ENCODE measurements around the gene SLC6A7. TPM values are rescaled to one million over a fixed set of nuclear protein-coding genes. Genes with fewer than 3 reads are reported as not detected.

SLC6A7 gene
- total RNA-seq, 1 experiment from 2014 or later = not detected

- Histone ChIP-seq H3K9me3 (replicated peaks) (no peaks in the 10 kb centered on the region), H3K36me3 (no peaks in the 10 kb centered on the region), H3K4me3 (no peak overlapping the region), H3K27me3 (replicated peaks) (no peaks in the 10 kb centered on the region), H3K4me1 (replicated peaks) (no peaks in the 10 kb centered on the region), H3K27ac (no peak overlapping the region)
- no peak for DNase-seq (ENCODE audit: low read depth in 1 of 2, low spot score in 2 of 2)
Observed at GRCh38 chr5:150197476-150197875, 7.6 kb downstream of the SLC6A7 start.

GRCh38 chr5:150202501-150202900 is 12.6 kb downstream of the SLC6A7 start:
- Histone ChIP-seq H3K4me3 (no peak overlapping the region), H3K4me1 (replicated peaks) (no peaks in the 10 kb centered on the region), H3K36me3 (no peaks in the 10 kb centered on the region), H3K9me3 (replicated peaks) (no peaks in the 10 kb centered on the region), H3K27ac (no peak overlapping the region), H3K27me3 (replicated peaks) (no peaks in the 10 kb centered on the region)
- no peak for DNase-seq (ENCODE audit: low read depth in 1 of 2, low spot score in 2 of 2)

DNA sequence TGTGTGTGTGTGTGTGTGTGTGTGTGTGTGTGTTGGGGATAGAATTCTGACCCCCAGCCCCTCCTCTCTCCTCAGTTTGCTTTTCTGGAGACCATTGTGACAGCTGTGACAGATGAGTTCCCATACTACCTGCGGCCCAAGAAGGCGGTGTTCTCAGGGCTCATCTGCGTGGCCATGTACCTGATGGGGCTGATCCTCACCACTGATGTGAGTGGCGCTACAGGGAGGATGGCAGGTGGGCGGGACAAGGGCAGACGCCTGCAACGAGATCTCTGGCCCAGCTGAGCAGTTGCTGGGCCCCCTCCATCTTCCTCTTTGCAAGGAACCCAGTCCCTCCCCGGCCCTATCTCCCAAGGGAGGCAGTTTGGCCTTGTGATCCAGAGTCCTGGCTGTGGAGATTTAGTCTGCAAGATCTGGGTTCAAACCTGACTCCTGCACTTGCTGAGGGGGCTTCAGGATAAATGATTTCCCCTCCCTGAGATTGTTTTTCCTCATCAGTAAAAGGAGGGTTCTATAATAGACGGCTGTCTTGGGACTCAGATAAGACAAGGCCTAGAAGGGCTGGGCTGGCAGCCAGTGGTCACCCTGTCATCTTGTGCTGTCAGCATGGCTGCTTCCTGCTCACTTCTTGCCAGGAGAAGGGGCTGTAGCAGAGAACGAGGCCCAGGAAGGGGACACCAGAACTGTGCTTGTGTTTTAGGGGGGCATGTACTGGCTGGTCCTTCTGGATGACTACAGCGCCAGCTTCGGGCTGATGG is 14.1 kb downstream of the SLC6A7 start:
- H3K36me3 ChIP-seq = no peaks in the 10 kb centered on the region
- peaks cover 9% of the 10 kb centered on the region for H3K4me1 ChIP-seq (replicated peaks)
- no peak overlapping the region for H3K4me3 ChIP-seq
- DNase-seq (ENCODE audit: low read depth in 1 of 2, low spot score in 2 of 2) = no peak
- no peaks in the 10 kb centered on the region for H3K27me3 ChIP-seq (replicated peaks)
- H3K27ac ChIP-seq = no peak overlapping the region
- no peaks in the 10 kb centered on the region for H3K9me3 ChIP-seq (replicated peaks)

DNA sequence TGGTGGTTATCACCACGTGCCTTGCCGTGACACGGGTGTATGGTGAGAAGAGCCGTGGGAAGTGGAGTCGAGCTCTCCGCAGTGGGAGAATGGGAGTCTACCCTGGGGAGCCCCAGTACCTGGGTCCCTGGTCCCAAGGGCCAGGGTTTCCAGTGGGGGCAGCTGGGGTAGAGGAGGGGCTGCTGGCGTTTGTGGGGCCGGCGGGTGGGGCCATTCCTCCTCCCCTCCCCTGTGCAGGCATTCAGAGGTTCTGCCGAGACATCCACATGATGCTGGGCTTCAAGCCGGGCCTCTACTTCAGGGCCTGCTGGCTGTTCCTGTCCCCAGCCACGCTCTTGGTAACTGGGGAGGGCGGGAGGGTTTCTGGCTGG is 14.7 kb downstream of the SLC6A7 start:
- H3K4me3 ChIP-seq = no peak overlapping the region
- DNase-seq (ENCODE audit: low read depth in 1 of 2, low spot score in 2 of 2) = no peak
- H3K27me3 ChIP-seq (replicated peaks) = no peaks in the 10 kb centered on the region
- H3K36me3 ChIP-seq = 0 out of 2 replicates have a peak, but pooled peaks cover 4% of the 10 kb centered on the region
- no peak overlapping the region for H3K27ac ChIP-seq
- peaks cover 14% of the 10 kb centered on the region for H3K4me1 ChIP-seq (replicated peaks)
- no peaks in the 10 kb centered on the region for H3K9me3 ChIP-seq (replicated peaks)

DNA sequence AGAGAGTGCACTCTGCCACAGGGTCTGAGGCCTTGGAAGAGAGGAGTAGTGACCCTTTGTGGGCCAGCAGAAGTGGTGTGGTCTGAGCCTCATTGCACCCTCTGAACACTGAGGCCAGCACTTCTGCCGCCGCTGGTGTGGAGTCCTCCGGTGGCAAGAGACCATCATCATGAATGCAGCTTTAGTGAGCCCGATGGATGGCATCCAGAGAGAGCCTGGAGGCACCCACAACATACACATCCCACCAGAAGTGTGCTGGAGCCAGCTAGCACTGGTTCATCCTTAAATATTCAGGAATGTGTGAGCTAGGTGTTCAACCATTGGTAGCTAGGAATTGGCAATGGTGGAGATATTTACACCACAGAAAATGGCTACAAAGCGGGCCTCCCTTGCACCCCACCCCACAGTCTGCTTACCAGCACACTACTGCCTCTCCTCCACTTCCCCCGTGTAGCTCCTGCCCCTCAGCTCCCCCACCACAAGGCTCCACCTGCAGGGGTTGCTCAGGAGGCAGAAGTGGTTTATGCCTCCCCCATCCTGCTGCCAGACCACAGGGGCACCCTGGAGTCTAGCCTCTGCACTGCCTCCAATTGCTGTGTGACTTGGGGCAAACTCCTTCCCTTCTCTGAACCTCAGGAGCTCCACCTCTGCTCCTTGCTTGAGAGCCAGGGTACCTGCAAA is 16.4 kb downstream of the SLC6A7 start:
- no peak overlapping the region for H3K27ac ChIP-seq
- H3K36me3 ChIP-seq = 0 out of 2 replicates have a peak, but pooled peaks cover 4% of the 10 kb centered on the region
- no peak overlapping the region for H3K4me3 ChIP-seq
- H3K9me3 ChIP-seq (replicated peaks) = no peaks in the 10 kb centered on the region
- DNase-seq (ENCODE audit: low read depth in 1 of 2, low spot score in 2 of 2) = no peak
- H3K4me1 ChIP-seq (replicated peaks) = peaks cover 24% of the 10 kb centered on the region
- H3K27me3 ChIP-seq (replicated peaks) = no peaks in the 10 kb centered on the region

- H3K27ac ChIP-seq = no peak overlapping the region
- DNase-seq (ENCODE audit: low read depth in 1 of 2, low spot score in 2 of 2) = no peak
- no peaks in the 10 kb centered on the region for H3K27me3 ChIP-seq (replicated peaks)
- peaks cover 24% of the 10 kb centered on the region for H3K4me1 ChIP-seq (replicated peaks)
- no peak overlapping the region for H3K4me3 ChIP-seq
- H3K36me3 ChIP-seq = 0 out of 2 replicates have a peak, but pooled peaks cover 4% of the 10 kb centered on the region
- H3K9me3 ChIP-seq (replicated peaks) = no peaks in the 10 kb centered on the region
Observed at GRCh38 chr5:150206779-150207115, 16.9 kb downstream of the SLC6A7 start.

- H3K4me3 ChIP-seq = no peak overlapping the region
- H3K27ac ChIP-seq = peak overlapping the region; percentile 39
- H3K4me1 ChIP-seq (replicated peaks) = peaks cover 24% of the 10 kb centered on the region
- peak in 1 of 2 experiments; percentile 46 for DNase-seq (ENCODE audit: low read depth in 1 of 2, low spot score in 2 of 2)
- no peaks in the 10 kb centered on the region for H3K27me3 ChIP-seq (replicated peaks)
- 0 out of 2 replicates have a peak, but pooled peaks cover 4% of the 10 kb centered on the region for H3K36me3 ChIP-seq
- no peaks in the 10 kb centered on the region for H3K9me3 ChIP-seq (replicated peaks)
Observed at GRCh38 chr5:150208187-150209098, 18.6 kb downstream of the SLC6A7 start.

DNA sequence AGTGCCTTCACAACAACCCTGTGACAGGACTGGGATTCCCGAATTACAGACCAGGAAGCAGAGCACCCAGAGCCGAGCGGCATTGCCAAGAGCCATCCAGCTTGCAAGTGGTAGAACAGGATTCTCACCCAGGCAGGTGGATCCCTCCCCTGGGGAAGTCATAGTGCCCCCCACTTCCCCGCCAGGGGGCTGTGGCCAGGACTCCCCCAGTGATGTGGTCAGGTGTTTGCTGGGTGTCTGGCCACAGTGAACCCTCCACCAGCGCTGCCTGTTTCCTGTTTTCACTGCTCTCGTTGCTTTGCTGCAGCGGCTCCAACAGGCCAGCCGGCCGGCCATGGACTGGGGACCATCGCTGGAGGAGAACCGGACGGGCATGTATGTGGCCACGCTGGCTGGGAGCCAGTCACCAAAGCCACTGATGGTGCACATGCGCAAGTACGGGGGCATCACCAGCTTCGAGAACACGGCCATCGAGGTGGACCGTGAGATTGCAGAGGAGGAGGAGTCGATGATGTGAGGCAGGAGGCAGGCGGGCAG is 19.3 kb downstream of the SLC6A7 start:
- 0 out of 2 replicates have a peak, but pooled peaks cover 4% of the 10 kb centered on the region for H3K36me3 ChIP-seq
- H3K4me3 ChIP-seq = no peak overlapping the region
- H3K27me3 ChIP-seq (replicated peaks) = no peaks in the 10 kb centered on the region
- DNase-seq (ENCODE audit: low read depth in 1 of 2, low spot score in 2 of 2) = no peak
- H3K9me3 ChIP-seq (replicated peaks) = no peaks in the 10 kb centered on the region
- H3K4me1 ChIP-seq (replicated peaks) = peaks cover 24% of the 10 kb centered on the region
- peak overlapping the region; percentile 39; the same call in 1 of the 2 replicates for H3K27ac ChIP-seq

DNA sequence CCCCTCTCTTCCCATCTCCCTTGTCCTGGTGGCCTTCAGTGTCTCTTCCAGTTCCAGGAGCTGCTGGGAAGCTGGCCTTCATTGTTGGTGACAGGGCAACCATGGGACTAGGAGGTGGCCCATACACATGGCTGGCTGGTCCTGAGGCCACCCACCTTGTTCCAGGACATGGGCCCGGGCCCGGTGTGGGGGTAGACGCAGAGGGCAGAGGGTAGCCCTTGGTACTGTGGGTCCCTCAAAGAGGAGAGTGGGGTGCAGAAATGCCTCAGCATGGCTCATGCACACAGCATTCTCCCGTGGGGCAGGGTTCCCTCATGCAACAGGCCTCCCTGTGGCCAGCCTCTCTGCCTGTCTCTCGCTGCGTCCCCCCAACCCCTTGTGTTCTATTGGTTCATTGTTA is 20.8 kb downstream of the SLC6A7 start:
- DNase-seq (ENCODE audit: low read depth in 1 of 2, low spot score in 2 of 2) = no peak
- H3K9me3 ChIP-seq (replicated peaks) = no peaks in the 10 kb centered on the region
- no peaks in the 10 kb centered on the region for H3K27me3 ChIP-seq (replicated peaks)
- H3K27ac ChIP-seq = no peak overlapping the region
- peaks cover 27% of the 10 kb centered on the region for H3K4me1 ChIP-seq (replicated peaks)
- H3K36me3 ChIP-seq = 0 out of 2 replicates have a peak, but pooled peaks cover 4% of the 10 kb centered on the region
- H3K4me3 ChIP-seq = no peak overlapping the region

DNA sequence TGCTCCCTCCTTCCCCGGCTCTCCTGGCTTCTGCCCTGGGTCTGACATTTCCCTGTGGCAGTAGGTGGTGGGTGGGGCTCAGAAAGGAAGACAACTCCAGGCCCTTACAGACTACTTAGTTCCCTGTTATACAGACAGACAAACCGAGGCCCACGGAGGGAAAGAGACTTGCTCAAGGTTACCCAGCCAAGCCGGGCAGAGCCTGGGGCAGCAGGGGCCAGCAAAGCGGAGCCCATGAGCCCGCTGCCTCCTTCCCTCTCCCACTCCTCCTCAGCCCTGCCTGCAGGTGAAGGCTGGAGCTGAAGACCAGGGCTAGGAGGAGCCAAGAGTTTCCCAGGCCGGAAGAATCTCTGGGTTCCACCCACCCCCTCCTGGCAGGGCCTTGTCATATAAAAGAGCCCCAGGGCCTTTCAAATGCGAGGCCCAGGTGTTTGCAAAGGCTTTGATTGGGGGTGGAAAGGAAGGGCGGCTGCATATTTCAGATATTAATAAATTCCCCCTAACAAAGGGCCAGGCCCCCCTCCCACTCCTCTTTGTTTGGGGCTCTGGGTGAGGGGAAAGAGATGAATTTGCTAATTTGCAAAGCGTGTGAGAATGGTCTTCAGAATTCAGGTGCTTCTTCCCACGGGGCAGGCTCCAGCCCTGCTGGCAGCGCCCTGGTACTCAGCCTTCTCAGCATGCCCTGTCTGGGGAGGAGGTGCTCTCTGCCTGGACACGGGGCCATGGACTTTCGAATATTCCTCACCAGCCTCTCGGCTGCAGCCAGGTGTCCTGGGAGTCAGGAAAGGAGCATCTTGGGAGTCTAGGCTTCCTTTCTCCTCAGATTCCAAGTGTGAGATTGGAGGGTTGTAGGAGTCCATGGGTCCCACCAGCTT is 21.5 kb downstream of the SLC6A7 start:
- Histone ChIP-seq H3K4me3 (no peak overlapping the region), H3K9me3 (replicated peaks) (no peaks in the 10 kb centered on the region), H3K4me1 (replicated peaks) (peaks cover 27% of the 10 kb centered on the region), H3K27me3 (replicated peaks) (no peaks in the 10 kb centered on the region), H3K27ac (no peak overlapping the region), H3K36me3 (0 out of 2 replicates have a peak, but pooled peaks cover 4% of the 10 kb centered on the region)
- no peak for DNase-seq (ENCODE audit: low read depth in 1 of 2, low spot score in 2 of 2)

DNA sequence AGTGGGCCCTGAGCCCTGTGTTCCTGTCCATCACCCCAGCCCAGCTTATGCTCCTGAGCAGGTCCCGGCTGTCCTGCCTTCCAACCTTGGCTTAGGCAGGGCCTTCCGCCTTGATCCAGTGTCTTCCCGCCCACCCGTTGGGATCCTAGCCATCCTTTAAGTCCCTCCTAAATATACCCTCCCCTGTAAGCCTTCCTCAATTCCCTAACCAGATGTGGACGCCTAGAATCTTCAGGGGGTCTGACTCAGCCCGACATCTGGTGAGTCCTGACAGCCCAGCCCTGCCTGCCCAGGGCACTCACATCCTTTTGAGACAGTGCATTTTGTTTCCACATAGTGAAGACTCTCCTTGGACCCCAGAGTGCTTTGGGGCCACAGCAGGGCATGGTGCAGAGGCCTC is 23.7 kb downstream of the SLC6A7 start:
- no peaks in the 10 kb centered on the region for H3K27me3 ChIP-seq (replicated peaks)

GRCh38 chr5:150214289-150214688 is 24.4 kb downstream of the SLC6A7 start:
- Histone ChIP-seq H3K27me3 (replicated peaks) (no peaks in the 10 kb centered on the region), H3K4me1 (replicated peaks) (peaks cover 21% of the 10 kb centered on the region), H3K36me3 (0 out of 2 replicates have a peak, but pooled peaks cover under 1% of the 10 kb centered on the region), H3K4me3 (no peak overlapping the region), H3K27ac (no peak overlapping the region), H3K9me3 (replicated peaks) (no peaks in the 10 kb centered on the region)
- no peak for DNase-seq (ENCODE audit: low read depth in 1 of 2, low spot score in 2 of 2)

More for the DNA sequence above, 23.7 kb downstream of the SLC6A7 start:
- no peaks in the 10 kb centered on the region for H3K9me3 ChIP-seq (replicated peaks)
- H3K4me3 ChIP-seq = no peak overlapping the region
- H3K4me1 ChIP-seq (replicated peaks) = peaks cover 29% of the 10 kb centered on the region
- H3K27ac ChIP-seq = no peak overlapping the region
- no peak for DNase-seq (ENCODE audit: low read depth in 1 of 2, low spot score in 2 of 2)
- H3K36me3 ChIP-seq = 0 out of 2 replicates have a peak, but pooled peaks cover 4% of the 10 kb centered on the region

Data from SJSA1 (cell line).